ENCODE results near the gene CD86.
"Not testable (repeated sequence)": the region's sequence is repeated elsewhere in the genome, so short reads cannot be mapped to it uniquely, and the experiment has no call there.

The CD86 gene, protein sequence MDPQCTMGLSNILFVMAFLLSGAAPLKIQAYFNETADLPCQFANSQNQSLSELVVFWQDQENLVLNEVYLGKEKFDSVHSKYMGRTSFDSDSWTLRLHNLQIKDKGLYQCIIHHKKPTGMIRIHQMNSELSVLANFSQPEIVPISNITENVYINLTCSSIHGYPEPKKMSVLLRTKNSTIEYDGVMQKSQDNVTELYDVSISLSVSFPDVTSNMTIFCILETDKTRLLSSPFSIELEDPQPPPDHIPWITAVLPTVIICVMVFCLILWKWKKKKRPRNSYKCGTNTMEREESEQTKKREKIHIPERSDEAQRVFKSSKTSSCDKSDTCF

DNA sequence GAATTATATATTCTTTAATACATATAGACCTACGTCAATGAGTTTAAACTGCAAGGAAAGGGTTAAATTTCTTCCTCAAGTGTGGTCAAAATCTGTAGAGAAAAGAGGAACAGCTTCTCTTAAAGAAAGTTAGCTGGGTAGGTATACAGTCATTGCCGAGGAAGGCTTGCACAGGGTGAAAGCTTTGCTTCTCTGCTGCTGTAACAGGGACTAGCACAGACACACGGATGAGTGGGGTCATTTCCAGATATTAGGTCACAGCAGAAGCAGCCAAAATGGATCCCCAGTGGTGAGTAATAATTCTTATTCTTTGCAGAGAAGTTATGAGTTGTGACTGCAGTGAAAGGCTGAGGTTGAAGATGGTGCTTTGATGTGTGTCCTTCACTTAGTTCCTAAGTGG is at the start of gene CD86:
Gene CD86, plus strand, starts transcription at position 148 of the 400 bp plus-strand sequence. Its CDS starts 128 bp downstream, at position 276.
- DNase-seq, result no peak

DNA sequence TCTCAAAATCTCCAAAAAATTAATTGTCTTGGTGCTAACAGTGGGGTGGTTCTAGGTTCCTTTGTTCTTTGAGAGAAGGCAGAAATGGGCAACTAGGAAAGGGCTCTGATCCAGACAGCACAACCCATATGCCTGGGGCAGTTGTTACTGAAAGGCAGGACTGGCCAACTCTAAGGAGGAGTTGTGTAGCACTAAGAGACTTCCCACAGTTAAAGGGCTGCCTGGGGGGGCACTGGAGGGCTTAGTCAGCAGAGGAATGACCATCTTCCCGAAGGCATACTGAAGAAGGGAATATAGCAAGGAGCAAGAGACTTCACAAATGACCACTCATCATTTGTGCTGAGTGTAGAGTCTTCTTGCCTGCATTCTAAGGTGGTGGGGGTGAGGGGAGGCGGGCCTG is 48.9 kb upstream of the CD86 start:
- no peak for DNase-seq

DNA sequence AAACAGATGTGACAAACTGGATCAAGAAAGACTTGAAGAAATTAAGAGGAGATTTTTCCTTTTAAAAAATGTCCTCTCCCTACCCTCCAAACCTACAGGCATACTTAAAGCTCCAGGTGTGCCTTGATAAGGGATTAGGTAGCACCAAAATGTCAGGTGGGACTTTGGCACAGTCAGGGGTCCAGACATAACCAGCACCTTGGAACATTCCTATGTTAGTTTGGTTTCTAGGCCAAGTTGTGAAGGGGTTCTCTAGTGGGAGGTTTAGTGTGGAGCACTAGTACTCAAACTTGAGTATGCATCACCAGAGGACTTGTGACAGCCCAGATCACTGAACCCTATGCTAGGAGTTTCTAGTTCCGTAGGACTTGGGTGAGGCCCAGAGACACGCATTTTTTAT is 47.0 kb upstream of the CD86 start:
- DNase-seq, result no peak

DNA sequence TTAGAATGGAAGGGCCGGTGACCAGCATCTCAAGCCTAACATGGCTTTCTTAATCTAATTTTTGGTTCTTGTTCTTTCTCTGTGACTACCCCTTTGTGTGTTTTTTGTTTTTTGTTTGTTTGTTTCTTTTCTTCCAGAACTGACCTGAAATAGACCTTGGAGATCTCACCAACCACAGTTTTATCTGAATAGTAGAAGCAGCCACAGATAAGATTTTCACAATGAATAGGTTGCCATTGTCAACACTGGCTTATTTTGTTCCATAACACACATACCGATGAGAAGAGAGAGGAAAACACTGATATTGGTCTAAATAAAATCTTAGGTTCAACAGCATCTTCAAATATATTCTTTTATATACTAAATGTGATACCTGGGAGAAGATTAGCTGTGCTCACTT is 44.7 kb upstream of the CD86 start:
- no peak for DNase-seq

DNA sequence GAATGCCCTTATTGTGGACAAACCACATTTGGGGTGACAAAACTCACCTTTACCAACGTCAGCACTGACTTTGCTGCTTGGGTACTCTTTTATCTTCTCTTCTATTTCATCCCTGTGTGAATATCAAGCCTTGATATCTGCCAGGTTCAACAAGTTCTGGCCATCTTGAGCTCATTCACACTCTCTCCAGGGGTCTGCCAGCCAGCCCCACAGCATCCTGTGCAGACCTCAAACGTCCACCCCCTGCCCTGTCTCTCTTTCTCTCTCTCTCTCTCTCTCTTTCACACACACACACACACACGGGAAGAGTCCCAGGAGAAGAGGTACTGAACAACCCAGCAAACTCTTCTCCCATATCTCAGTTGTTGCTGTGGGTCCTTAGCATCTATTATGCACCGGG is 43.8 kb upstream of the CD86 start:
- no peak for DNase-seq

DNA sequence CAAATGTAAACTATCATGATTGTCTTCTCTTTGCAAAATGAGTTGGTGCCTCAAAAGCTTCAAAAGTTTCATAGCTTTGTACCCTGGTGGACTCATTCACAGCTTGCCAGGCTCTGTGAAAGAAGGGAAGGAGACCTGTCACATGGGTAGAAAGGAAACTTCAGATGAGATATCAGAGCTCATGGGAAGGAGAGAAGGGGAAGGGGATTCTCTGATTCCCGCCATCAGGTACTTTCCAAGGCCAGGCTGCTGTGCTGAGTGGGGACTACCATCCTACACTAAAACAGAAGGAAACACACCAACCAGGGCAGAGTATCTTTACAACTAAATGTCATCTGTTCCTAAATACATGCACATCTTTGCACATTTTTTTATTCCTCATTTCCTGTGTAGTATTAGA is 42.3 kb upstream of the CD86 start:
- DNase-seq, result no peak

DNA sequence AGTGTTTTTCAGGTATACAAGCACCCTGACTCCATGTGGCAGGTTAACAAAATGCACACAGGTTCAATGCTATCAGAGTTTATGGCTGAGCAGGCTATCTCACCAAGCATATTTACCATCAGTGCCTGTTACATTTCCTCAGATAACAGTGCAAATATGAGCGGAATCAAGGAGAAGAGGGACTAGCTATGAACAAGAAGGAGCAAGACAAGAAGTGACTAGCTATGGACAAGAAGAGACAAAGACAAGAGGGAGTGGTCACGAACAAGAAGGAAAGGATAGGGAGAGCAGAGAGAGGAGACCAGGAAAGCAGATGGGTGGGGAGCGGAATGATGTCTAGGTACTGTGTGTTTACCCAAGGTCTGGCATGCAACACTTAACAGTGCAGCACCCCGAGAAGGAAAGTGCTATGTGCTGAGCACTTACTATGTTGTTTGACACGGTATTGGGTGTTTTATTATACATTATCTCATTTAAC is 41.7 kb upstream of the CD86 start:
- no peak for DNase-seq

DNA sequence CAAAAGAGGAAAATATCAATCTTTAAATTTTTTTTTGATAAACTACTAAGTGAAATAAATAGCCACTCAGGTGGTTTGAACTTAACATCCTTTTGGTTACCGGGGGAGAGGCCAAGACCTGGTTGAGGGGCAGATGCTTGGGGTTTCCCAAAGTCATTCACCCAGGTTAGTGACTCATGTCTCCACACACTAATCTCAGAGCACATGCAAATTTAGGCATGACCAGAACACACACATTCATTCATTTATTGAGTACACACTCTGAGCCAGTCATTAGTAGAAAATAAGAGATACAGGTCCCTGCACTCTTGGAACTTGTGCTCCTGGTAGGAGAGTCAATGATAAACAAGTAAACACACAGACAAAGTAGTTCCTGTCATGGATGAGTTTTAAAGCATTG is 40.4 kb upstream of the CD86 start:
- DNase-seq, result no peak

DNA sequence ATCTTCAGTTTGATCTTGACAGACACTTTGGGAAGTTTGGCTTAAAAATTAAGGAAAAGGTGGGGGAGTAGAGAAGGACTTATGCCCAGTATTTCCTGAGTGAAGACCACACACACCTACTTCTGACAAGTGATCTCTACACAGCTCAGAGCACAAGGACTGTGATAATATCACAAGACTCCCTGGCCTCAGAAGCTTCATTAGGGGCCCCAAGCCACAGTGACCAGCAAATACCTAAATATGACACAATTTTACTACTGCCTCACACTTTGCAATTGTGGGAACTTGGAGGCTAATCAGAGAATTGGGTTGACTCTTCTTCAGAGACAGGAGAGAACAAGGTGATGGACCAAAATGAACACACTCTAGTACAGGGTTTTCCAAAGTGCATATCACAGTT is 35.7 kb upstream of the CD86 start:
- DNase-seq, result no peak

DNA sequence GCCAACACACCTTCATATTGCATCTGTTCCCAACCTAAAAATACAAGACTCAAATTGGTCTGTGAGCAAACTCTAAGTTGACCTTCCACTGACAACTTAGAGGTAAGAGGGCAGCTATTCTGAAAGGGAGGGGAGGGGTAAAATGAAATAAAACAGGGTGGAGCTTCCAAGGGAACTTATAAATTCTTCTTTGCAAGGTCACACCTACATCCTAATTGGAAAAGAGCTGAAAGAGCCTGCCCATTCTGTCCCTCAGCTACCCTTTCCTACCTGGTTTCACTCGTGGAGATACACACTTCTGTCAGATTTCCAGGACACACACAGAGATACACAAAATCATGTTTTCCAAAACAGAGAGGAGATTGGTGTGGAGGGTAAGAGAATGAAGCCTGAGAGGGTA is 34.1 kb upstream of the CD86 start:
- DNase-seq, result no peak

DNA sequence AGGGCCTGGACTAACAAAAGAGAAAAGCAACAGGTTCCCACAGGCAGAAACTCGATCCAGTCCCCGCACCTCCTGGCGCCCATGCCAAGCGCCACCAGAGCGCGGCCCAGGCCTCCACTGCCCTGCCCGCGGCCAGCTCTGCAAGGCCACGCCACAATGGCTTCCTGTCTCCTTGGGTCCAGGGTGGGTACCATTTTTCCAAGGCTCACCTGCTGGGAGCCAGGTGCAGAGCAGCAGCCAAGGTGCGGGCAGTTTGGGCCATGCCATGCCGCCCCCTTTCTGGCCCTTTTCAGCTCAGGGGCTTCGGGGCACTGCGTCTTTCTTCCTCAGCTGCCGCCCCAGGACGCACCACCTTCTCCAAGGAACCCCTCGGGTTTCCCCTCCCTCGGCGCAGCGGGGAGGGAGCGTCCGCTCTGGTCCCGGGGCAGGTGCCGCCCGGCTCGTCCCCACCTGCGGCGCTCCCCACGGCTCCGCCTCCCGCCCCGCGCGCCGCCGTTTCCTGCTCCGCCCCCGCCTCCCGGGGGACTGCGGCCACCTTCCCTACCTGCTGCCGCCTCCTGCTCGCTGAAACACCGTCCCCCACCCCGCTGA is 33.3 kb upstream of the CD86 start, which contains the start of gene ILDR1:
Gene ILDR1, minus strand, starts transcription at position 437 of the 591 bp plus-strand sequence. Its CDS starts 170 bp downstream, at position 267.
- no peak for DNase-seq

DNA sequence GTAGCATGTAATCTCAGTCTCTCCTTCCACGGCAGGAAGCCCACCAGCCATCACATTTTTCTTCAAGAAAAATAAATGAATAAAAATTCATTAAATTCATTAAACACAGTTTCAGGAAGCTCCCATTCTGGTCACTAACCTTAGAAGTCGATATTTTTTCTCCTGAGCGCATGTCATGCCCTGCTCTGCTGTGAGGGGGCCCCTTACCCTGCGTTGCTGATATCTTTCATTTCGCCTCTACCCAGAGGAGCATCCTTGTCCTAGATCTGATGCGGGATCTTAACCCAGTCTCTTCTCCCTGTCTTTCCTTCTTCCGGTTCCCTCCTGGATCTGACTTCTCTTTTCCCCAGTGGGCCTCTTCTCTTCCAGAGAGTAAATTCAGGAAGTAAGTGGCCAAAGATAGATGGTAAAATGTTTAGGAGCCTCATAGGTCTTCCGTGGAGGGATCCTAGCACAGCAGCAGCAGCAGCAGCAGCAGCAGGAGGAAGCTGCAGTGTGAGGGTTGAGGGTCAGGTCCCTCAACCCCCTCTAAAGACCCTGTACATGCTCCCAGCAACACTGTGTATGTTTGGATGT is 31.7 kb upstream of the CD86 start:
- DNase-seq, result no peak

DNA sequence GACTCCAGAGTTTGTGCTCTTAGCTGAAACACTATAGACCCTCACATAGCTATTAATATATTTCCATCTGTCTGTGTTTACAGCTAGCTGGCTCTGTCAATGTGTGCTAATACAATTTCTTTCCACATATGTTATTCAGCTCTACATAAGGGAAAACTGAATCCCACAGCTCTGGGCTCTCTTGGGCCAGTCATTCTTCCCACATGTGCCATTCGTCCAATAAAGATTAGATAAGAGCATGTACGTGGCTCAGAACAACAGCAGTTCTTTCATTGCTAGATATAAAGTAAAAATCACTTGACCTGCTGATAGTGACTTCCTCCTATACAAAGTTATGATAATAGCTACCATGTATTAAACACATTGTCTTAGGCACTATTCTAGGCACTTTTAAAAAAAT is 30.4 kb upstream of the CD86 start:
- DNase-seq, result no peak

DNA sequence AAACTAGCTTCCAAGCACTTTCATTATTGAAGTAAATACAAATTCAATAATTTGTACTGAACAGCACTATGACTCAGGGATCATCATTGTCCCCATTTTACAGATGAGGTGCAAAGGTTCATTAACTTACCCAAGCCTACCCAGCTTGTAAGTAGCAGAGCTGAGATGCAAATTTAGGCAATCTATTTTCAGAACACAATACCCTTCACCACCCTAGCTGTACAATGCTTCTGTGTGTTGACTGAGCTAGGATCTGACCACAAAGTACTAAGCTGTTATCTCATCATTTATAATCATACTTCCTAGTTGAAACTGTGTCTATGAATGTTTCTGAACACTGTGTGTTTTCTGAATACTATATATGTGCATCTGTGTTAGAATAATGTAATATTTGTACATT is 29.9 kb upstream of the CD86 start:
- no peak for DNase-seq

DNA sequence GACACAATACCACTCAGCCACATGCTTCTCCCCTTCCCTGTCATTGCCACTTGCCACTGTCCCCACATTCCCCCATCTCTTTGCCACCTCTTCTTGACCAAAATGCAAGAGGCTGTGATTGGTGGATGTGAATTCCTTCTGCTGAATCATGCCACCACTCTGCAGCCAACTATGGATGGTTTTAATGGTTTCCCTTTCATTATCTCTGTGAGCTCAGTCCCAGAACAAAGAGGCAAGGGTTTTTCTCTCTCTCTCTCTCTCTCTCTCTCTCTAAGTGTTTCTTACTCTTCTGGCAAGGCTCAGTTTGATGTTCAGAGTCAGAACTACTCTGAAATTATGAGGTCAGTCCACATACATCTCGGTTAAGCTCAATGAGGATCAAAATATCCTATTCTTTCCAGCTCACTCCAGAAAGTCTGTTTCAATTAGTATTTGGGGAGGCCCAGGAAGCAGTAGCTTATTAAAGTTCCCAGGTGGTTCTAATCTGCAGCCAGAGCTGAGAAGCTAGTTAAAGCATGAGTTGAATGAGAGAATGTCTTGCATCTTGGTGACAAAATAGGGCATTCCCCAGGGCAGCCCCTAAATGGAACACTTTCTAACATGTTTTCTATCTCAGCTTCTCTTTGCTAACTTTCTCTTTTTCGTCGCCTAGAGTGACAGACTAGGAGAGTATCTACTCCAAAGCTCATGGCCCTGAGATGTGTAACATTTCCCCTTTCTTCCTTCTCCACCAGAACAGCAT is 24.6 kb upstream of the CD86 start:
- DNase-seq, result no peak

DNA sequence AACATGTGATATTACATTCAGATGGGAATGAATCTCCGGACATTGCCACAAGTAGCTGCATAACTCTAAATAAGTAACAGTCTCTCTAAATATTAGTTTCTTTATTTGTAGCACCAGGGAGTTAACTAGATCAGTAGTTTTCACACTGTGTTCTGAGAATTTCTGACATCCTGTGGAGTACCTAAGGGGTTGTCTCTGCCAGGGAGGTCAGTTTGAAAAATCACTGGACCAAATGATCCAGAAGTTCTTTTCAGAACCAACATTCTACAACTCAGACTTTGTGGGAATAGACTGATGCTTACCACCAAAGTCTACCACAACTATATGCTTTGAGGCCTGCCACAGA is 24.1 kb upstream of the CD86 start:
- DNase-seq, result no peak

DNA sequence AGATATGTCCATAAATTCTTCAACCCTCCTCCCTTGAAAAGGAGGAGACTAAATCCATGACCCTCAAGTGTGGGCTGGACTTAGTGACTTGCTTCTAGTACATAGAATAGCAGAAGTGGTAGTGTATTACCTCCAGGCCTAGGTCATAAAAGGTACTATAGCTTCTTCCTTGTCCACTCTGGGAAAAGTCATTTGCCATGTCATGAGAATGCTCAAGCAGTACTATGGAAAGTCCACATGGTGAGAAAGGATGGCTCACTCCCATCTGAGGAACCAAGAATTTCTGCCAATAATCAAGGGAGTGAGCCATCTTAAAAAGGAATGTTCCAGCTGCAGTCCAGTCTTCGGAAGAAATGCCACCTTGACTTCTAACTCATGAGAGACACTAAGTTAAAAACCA is 22.6 kb upstream of the CD86 start:
- DNase-seq, result no peak

DNA sequence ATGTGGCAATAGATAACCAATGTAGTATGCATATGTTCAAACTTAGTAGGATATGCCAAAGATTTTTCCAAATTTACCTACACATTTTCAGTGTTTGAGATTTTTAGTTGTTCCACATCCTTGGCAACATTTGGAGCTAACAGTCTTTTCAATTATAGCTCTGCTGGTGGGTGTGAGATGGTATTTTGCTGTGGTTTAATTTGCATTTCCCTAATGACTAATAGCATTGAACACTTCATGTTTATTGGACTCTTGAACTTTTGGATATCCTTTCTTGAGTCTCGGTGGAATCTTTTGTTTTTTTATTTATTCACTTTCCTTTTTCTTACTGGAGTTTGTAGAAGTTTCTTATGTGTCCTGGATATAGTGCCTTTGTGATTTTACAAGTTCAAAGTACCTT is 22.1 kb upstream of the CD86 start:
- DNase-seq, result no peak

DNA sequence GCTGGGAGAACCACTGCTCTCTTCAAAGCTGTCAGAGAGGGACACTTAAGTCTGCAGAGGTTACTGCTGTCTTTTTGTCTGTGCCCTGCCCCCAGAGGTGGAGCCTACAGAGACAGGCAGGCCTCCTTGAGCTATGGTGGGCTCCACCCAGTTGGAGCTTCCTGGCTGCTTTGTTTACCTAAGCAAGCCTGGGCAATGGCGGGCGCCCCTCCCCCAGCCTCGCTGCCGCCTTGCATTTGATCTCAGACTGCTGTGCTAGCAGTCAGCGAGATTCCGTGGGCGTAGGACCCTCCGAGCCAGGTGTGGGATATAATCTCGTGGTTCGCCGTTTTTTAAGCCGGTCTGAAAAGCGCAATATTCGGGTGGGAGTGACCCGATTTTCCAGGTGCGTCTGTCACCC is 7.9 kb upstream of the CD86 start:
- DNase-seq, result not testable (repeated sequence)

DNA sequence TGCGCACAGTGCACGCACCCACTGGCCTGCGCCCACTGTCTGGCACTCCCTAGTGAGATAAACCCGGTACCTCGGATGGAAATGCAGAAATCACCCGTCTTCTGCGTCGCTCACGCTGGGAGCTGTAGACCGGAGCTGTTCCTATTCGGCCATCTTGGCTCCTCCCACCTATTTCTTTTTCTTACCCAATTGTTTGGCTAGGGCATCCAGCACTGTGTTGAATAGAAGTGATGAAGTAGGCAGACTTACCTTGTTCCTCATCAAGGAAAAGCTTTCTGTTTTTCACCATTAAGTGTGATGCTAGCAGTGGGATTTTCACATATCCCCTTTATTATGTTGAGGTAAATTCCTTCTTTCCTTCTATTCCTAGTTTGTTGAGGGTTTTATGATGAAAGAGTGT is 7.4 kb upstream of the CD86 start:
- not testable (repeated sequence) for DNase-seq

DNA sequence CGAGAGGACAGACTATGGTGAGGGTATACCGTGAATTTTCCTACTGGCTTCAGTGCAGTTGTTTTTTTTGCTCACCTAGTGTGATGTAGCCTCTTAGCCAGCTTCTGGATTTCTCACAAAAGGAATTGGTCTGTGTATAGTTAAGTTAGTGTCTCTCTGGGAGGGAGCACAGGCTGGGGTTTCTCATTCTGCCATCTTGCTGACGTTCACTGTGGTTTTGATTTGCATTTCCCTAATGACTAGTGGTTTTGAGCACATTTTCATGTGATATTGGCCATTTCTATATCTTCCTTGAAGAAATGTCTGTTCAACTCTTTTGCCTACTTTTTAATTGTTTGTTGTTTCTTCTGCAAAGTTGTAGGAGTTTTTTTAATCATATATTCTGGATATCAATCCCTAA is 2.2 kb upstream of the CD86 start:
- DNase-seq, result no peak

DNA sequence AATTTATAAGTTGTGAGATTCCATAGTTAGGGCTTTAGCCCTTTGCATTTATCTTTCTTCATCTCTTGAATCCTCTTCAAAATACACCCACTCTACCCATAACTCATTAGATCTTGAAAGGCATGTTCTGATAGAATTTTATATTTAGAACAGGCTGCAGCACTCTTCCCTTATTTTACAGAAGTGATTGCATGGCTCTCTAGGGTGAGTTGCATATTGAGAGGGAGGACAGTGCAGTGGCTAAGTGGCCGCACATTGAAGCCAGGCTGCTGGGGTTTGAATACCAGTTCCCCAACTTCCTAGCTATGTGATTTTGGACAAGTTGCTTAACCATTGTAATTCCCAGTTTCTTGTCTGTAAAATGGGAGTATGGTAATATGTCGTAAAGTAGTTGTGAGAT is 2.5 kb downstream of the CD86 start:
- DNase-seq, result no peak

DNA sequence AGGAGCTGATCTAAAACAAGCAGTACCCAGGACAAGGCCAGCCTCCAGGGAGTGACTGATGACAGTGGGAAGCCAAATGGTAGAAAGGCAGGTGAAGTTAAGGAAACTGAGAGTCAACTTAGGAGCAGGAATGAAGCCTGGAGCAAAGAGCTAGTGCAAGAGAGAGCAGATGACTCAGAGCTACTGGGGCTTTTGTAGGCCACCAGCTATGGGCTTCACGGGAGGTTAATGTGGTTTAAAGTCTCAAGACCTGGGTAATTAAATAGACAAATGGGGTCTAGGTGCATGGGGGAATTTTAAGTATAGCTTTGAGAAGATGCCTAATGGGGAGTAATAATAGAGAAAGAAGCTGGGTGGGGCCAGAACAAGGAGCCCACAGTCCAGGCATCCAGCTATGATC is 3.1 kb downstream of the CD86 start:
- DNase-seq, result no peak
